Astrocyte (in vitro differentiated cells and primary cell): ENCODE measurements around the gene SREK1IP1. TPM values are rescaled to one million over a fixed set of nuclear protein-coding genes. Genes with fewer than 3 reads are reported as not detected.

Experiments used
- DNase-seq: peaks from one replicate; pipeline ENCODE4 v3.0.0-alpha.2; 2010; ENCODE audit warnings: low read depth
- FAIRE-seq: peaks from 2 replicates; lab custom pipeline; 2011; peaks lifted over from hg19 to GRCh38; lab: Jason Lieb, UNC
- H2AFZ ChIP-seq: 2 replicates; pipeline ENCODE4 v1.6.0; 2012; ENCODE audit warnings: low read depth, low read length, inconsistent platforms
- H3K27ac ChIP-seq: 2 replicates; pipeline ENCODE4 v1.5.1; 2011; ENCODE audit warnings: low read depth, low read length, inconsistent platforms
- H3K27me3 ChIP-seq: 2 replicates; pipeline ENCODE4 v1.6.0; 2011; ENCODE audit warnings: low read length, inconsistent platforms; ENCODE audit not compliant: insufficient read depth
- H3K36me3 ChIP-seq: 2 replicates; pipeline ENCODE4 v1.5.1; 2011; ENCODE audit warnings: low read length, inconsistent platforms; ENCODE audit not compliant: insufficient read depth
- H3K4me1 ChIP-seq: 2 replicates; pipeline ENCODE4 v1.5.1; 2011; ENCODE audit warnings: low read length, inconsistent platforms; ENCODE audit not compliant: insufficient read depth
- H3K4me2 ChIP-seq: 2 replicates; pipeline ENCODE4 v1.6.0; 2012; ENCODE audit warnings: low read length, inconsistent platforms
- H3K4me3 ChIP-seq: 2 replicates; pipeline ENCODE4 v1.5.1; 2011; ENCODE audit warnings: low read depth, mild to moderate bottlenecking, low read length, inconsistent platforms; ENCODE audit not compliant: insufficient read depth
- H3K79me2 ChIP-seq: 2 replicates; pipeline ENCODE4 v1.6.0; 2012; ENCODE audit warnings: mild to moderate bottlenecking, low read length, inconsistent platforms; ENCODE audit not compliant: insufficient read depth
- H3K9ac ChIP-seq: 2 replicates; pipeline ENCODE4 v1.6.0; 2012; ENCODE audit warnings: mild to moderate bottlenecking, low read length, inconsistent platforms
- H3K9me3 ChIP-seq: 2 replicates; pipeline ENCODE4 v1.5.1; 2012; ENCODE audit warnings: low read depth, mild to moderate bottlenecking, low read length, inconsistent platforms; ENCODE audit not compliant: insufficient read depth
- H4K20me1 ChIP-seq: 2 replicates; pipeline ENCODE4 v1.6.0; 2012; ENCODE audit warnings: low read length, inconsistent platforms; ENCODE audit not compliant: insufficient read depth
- H3K27ac Mint-ChIP-seq: one replicate; pipeline ENCODE4 v1.8.0; 2021; ENCODE audit warnings: mild to moderate bottlenecking, mixed read lengths; ENCODE audit not compliant: unreplicated experiment
- H3K27me3 Mint-ChIP-seq: one replicate; pipeline ENCODE4 v1.8.0; 2021; ENCODE audit warnings: low read depth, mixed read lengths; ENCODE audit not compliant: unreplicated experiment
- H3K36me3 Mint-ChIP-seq: one replicate; pipeline ENCODE4 v1.8.0; 2021; ENCODE audit warnings: low read depth, mixed read lengths; ENCODE audit not compliant: unreplicated experiment
- H3K4me1 Mint-ChIP-seq: one replicate; pipeline ENCODE4 v1.8.0; 2021; ENCODE audit warnings: low read depth, mixed read lengths; ENCODE audit not compliant: unreplicated experiment
- H3K4me3 Mint-ChIP-seq: one replicate; pipeline ENCODE4 v1.8.0; 2021; ENCODE audit warnings: mild to moderate bottlenecking, moderate library complexity, mixed read lengths; ENCODE audit not compliant: unreplicated experiment
- H3K9me3 Mint-ChIP-seq: one replicate; pipeline ENCODE4 v1.8.0; 2021; ENCODE audit warnings: mild to moderate bottlenecking, mixed read lengths; ENCODE audit not compliant: unreplicated experiment
- CTCF ChIP-seq: IDR thresholded peaks from 2 replicates; pipeline ENCODE4 v1.5.1; 2011; ENCODE audit warnings: low read depth, mild to moderate bottlenecking, inconsistent platforms, low read length, moderate library complexity; ENCODE audit not compliant: insufficient read depth
- EZH2 ChIP-seq: IDR thresholded peaks from 2 replicates; pipeline ENCODE4 v1.6.1; 2012; ENCODE audit warnings: mild to moderate bottlenecking, low read length, inconsistent platforms; ENCODE audit not compliant: insufficient read depth
- total RNA-seq: library from RNA; stranded (reverse); gene quantifications from 2 replicates; pipeline ENCODE4 v1.2.1, GENCODE V29; 2021

SREK1IP1 gene
- total RNA-seq, 1 donor from 2014 or later = 27.3 TPM

- no peaks in the 10 kb centered on the region for H3K36me3 ChIP-seq
- no peak overlapping the region for H3K27ac Mint-ChIP-seq
- TF ChIP-seq CTCF (no peak), EZH2 (no peak)
Observed at GRCh38 chr5:64814073-64814472, 45.6 kb upstream of the SREK1IP1 start.

GRCh38 chr5:64811050-64811640 lies 42.7 kb upstream of the SREK1IP1 start:
- peaks cover 17% of the 10 kb centered on the region for H3K4me1 Mint-ChIP-seq
- no peak overlapping the region for H3K4me2 ChIP-seq
- no peak overlapping the region for H3K27ac ChIP-seq
- H3K27me3 ChIP-seq = no peaks in the 10 kb centered on the region
- H3K27ac Mint-ChIP-seq = no peak overlapping the region
- no peaks in the 10 kb centered on the region for H3K36me3 ChIP-seq
- peak; percentile 74 for TF ChIP-seq CTCF
- no peak for TF ChIP-seq EZH2
- no peaks in the 10 kb centered on the region for H3K9me3 Mint-ChIP-seq
- no peak overlapping the region for H3K4me3 ChIP-seq
- H3K36me3 Mint-ChIP-seq = peaks cover 3% of the 10 kb centered on the region
- H3K27me3 Mint-ChIP-seq = no peaks in the 10 kb centered on the region
- H3K9me3 ChIP-seq = no peaks in the 10 kb centered on the region
- no peak overlapping the region for H3K9ac ChIP-seq
- FAIRE-seq = peak; percentile 87
- peak; percentile 45 for DNase-seq
- H3K4me3 Mint-ChIP-seq = no peak overlapping the region
- H3K4me1 ChIP-seq = peaks cover 3% of the 10 kb centered on the region
- no peak overlapping the region for H2AFZ ChIP-seq
- no peaks in the 10 kb centered on the region for H4K20me1 ChIP-seq
- no peaks in the 10 kb centered on the region for H3K79me2 ChIP-seq

More at GRCh38 chr5:64814073-64814472, 45.6 kb upstream of the SREK1IP1 start:
- Histone ChIP-seq H4K20me1 (no peaks in the 10 kb centered on the region), H3K27ac (no peak overlapping the region), H3K4me3 (no peak overlapping the region), H3K27me3 (no peaks in the 10 kb centered on the region), H3K4me2 (no peak overlapping the region), H3K79me2 (no peaks in the 10 kb centered on the region), H3K4me1 (no peaks in the 10 kb centered on the region), H2AFZ (no peak overlapping the region), H3K9me3 (no peaks in the 10 kb centered on the region), H3K9ac (no peak overlapping the region)
- Mint-ChIP-seq H3K36me3 (peaks cover 3% of the 10 kb centered on the region), H3K4me1 (peaks cover 9% of the 10 kb centered on the region), H3K27me3 (no peaks in the 10 kb centered on the region), H3K4me3 (no peak overlapping the region), H3K9me3 (no peaks in the 10 kb centered on the region)
- FAIRE-seq (no peak), DNase-seq (no peak)

- H3K4me3 ChIP-seq = no peak overlapping the region
- H3K4me1 Mint-ChIP-seq = peaks cover 12% of the 10 kb centered on the region
- H3K4me1 ChIP-seq = peaks cover 3% of the 10 kb centered on the region
- DNase-seq (peak; percentile 65), FAIRE-seq (no peak)
- H4K20me1 ChIP-seq = no peaks in the 10 kb centered on the region
- H3K9me3 Mint-ChIP-seq = no peaks in the 10 kb centered on the region
- no peaks in the 10 kb centered on the region for H3K36me3 Mint-ChIP-seq
- peak overlapping the region; percentile 15 for H3K4me2 ChIP-seq
- H3K27me3 Mint-ChIP-seq = no peaks in the 10 kb centered on the region
- no peaks in the 10 kb centered on the region for H3K36me3 ChIP-seq
- no peaks in the 10 kb centered on the region for H3K9me3 ChIP-seq
- H2AFZ ChIP-seq = no peak overlapping the region
- H3K9ac ChIP-seq = no peak overlapping the region
- no peak overlapping the region for H3K27ac ChIP-seq
- no peak overlapping the region for H3K4me3 Mint-ChIP-seq
- H3K79me2 ChIP-seq = no peaks in the 10 kb centered on the region
- no peaks in the 10 kb centered on the region for H3K27me3 ChIP-seq
- no peak for TF ChIP-seq CTCF
- no peak for TF ChIP-seq EZH2
- H3K27ac Mint-ChIP-seq = peak overlapping the region; percentile 21
Observed at GRCh38 chr5:64807520-64807919, 39.0 kb upstream of the SREK1IP1 start.
